K562 (cell line): ENCODE results near the gene MYO1A. TPM values are rescaled to one million over a fixed set of nuclear protein-coding genes. Genes with fewer than 3 reads are reported as not detected.
"Not testable (repeated sequence)": the region's sequence is repeated elsewhere in the genome, so short reads cannot be mapped to it uniquely, and the experiment has no call there.

ENCODE experiments used
- ATAC-seq: fragments of 200-7000 bp; cut with Tn5 transposase; 3 replicates; pipeline ENCODE4 v1.9.1; 2020; ENCODE audit warnings: moderate library complexity
- BruUV-seq: library from RNA; stranded (reverse); fragments of 400-500 nt; replicated peaks from 2 replicates; lab custom pipeline; 2021; lab: Mats Ljungman, UMichigan
- CTCF ChIA-PET: fragments of 300-600 bp; formaldehyde crosslinking; extraction: SDS; loops from one replicate; lab custom pipeline; 2021; ENCODE audit warnings: low intra/inter-chr PET ratio; lab: Yijun Ruan, JAX
- POLR2A ChIA-PET: fragments of 300-600, 350-650 bp; sonication (Branson Sonifier 250); formaldehyde crosslinking; extraction: SDS; loops from one replicate; lab custom pipeline; 2021; ENCODE audit warnings: antibody characterized with exemption, inconsistent platforms; lab: Yijun Ruan, JAX
- DNase-seq, 4 experiments: peaks; one replicate each; pipeline versions ENCODE4 v3.0.0 to v3.0.0-alpha.2; 2011 to 2018; ENCODE audit warnings: low spot score in 3 of 4, mixed read lengths in 3 of 4; ENCODE audit errors: extremely low read depth in 1 of 4
- FAIRE-seq: peaks from 2 replicates; lab custom pipeline; 2011; peaks lifted over from hg19 to GRCh38; lab: Jason Lieb, UNC
- H2AFZ ChIP-seq: 2 replicates; pipeline ENCODE4 v1.6.0; 2011; ENCODE audit warnings: low read depth, low read length, control low read depth, inconsistent platforms
- H3K27ac ChIP-seq: fragments of 200-600 bp; 3 replicates; pipeline ENCODE4 v1.8.0; 2011; ENCODE audit warnings: low read depth, mild to moderate bottlenecking, control low read depth, inconsistent platforms, low read length, moderate library complexity, mixed read lengths; ENCODE audit errors: extremely low read depth
- H3K27me3 ChIP-seq, 2 experiments: fragments of 300-600 bp in 1 of 2; 2 replicates in 1 of 2; 3 replicates in 1 of 2; pipeline versions ENCODE4 v1.6.0 to v1.8.0; 2011; ENCODE audit warnings: inconsistent platforms in 2 of 2, low read length in 2 of 2, mild to moderate bottlenecking in 1 of 2, mixed read lengths in 1 of 2, moderate library complexity in 1 of 2; ENCODE audit not compliant: control insufficient read depth in 2 of 2, insufficient read depth in 2 of 2
- H3K36me3 ChIP-seq: fragments of 300-600 bp; 3 replicates; pipeline ENCODE4 v1.8.0; 2011; ENCODE audit warnings: mild to moderate bottlenecking, low read length, inconsistent platforms; ENCODE audit not compliant: control insufficient read depth, insufficient read depth
- H3K4me1 ChIP-seq, 2 experiments: fragments of 200-600 bp in 1 of 2; replicated peaks in 1 of 2; 2 replicates in 1 of 2; 3 replicates in 1 of 2; pipeline versions ENCODE4 v1.5.1 to v1.8.0; 2011; ENCODE audit warnings: inconsistent platforms in 2 of 2, low read length in 2 of 2, mild to moderate bottlenecking in 1 of 2, mixed read lengths in 1 of 2, moderate library complexity in 1 of 2; ENCODE audit not compliant: control insufficient read depth in 2 of 2, insufficient read depth in 2 of 2
- H3K4me2 ChIP-seq: 2 replicates; pipeline ENCODE4 v1.6.1; 2011; ENCODE audit warnings: low read length, control low read depth, inconsistent platforms, mixed read lengths; ENCODE audit not compliant: insufficient read depth
- H3K4me3 ChIP-seq: fragments of 200-600 bp; sonication (generic), shearing (Covaris generic); 2 replicates; pipeline ENCODE4 v1.5.1; 2016; ENCODE audit warnings: control low read depth, inconsistent platforms
- H3K79me2 ChIP-seq: fragments of 200-600 bp; 3 replicates; pipeline ENCODE4 v1.8.0; 2011; ENCODE audit warnings: low read length, inconsistent platforms; ENCODE audit not compliant: control insufficient read depth, insufficient read depth
- H3K9ac ChIP-seq, 2 experiments: 2 replicates each; pipeline versions ENCODE4 v1.6.0 to v1.6.1; 2011; ENCODE audit warnings: low read depth in 2 of 2, low read length in 2 of 2, control low read depth in 1 of 2, inconsistent platforms in 1 of 2, mild to moderate bottlenecking in 1 of 2, mixed read lengths in 1 of 2; ENCODE audit not compliant: insufficient read depth in 1 of 2
- H3K9me1 ChIP-seq: one replicate; pipeline ENCODE4 v1.6.0; 2011; ENCODE audit warnings: inconsistent platforms, mild to moderate bottlenecking, low read length, moderate library complexity; ENCODE audit not compliant: control insufficient read depth, insufficient read depth
- H3K9me3 ChIP-seq: replicated peaks from 2 replicates; pipeline ENCODE4 v1.5.1; 2011; ENCODE audit warnings: low read depth, low read length, inconsistent platforms; ENCODE audit not compliant: control insufficient read depth, insufficient read depth
- H4K20me1 ChIP-seq: replicated peaks from 2 replicates; pipeline ENCODE4 v1.6.1; 2011; ENCODE audit warnings: low read length, inconsistent platforms, mixed read lengths; ENCODE audit not compliant: control insufficient read depth, insufficient read depth
- AFF1 ChIP-seq, 2 experiments: fragments of 450-650 bp; IDR thresholded peaks; 2 replicates each; pipeline ENCODE4 v1.6.1; 2018; ENCODE audit warnings: mild to moderate bottlenecking in 2 of 2, low read depth in 1 of 2; ENCODE audit not compliant: partially characterized antibody in 2 of 2
- WGBS: fragments of 100-300 bp; shearing (Covaris generic); methylation state at CpG from one replicate; pipeline ENCODE4 v1.1.6; 2016; ENCODE audit warnings: low coverage, mixed read lengths; ENCODE audit not compliant: insufficient coverage; ENCODE audit errors: missing lambda C conversion rate; 5-methylcytosine and 5-hydroxymethylcytosine counted together
- in situ Hi-C: fragments of 300-500 bp; cut with MboI; formaldehyde crosslinking; loops from 4 replicates; pipeline ENCODE4 v1.15.0; 2018; ENCODE audit warnings: inconsistent platforms, mixed read lengths
- intact Hi-C: fragments of 100-400 bp; cut with micrococcal nuclease; formaldehyde crosslinking; loops from 2 replicates; pipeline ENCODE4 v1.14.2; 2022
- polyA plus RNA-seq, 8 experiments: library from polyadenylated mRNA; depleted of rRNA in 4 of 8; stranded (reverse) in 5 of 8; unstranded in 3 of 8; fragments of >200 nt; fragmentation: Nextera tagmentation in 2 of 8; fragmentation: Illumina TruSeq in 1 of 8; extraction: Ambion mirVana in 2 of 8; extraction: Trizol in 1 of 8; gene quantifications; 2 replicates each; pipeline versions ENCODE4 v1.2.1 to v1.2.3, GENCODE V29; 2011 to 2014; ENCODE audit warnings: inconsistent platforms in 1 of 8, missing spikeins in 1 of 8
- total RNA-seq, 7 experiments: library from RNA; depleted of rRNA in 6 of 7; stranded (reverse); fragments of >200 nt in 6 of 7; fragmentation: Illumina TruSeq in 2 of 7; extraction: Trizol in 2 of 7; gene quantifications; 2 replicates each; pipeline versions ENCODE4 v1.2.1 to v1.2.3, GENCODE V29; 2011 to 2021; ENCODE audit warnings: low replicate concordance in 1 of 7

The MYO1A gene
- total and polyA plus RNA-seq, 9 of the 15 experiments (the other 6 are each of a cell fraction or from before 2014, with no cell fraction given), result 0.03 to 0.29 (median 0.14) TPM; not detected in 2

- not testable (repeated sequence) for FAIRE-seq, H3K4me2 ChIP-seq, DNase-seq, H3K9me1 ChIP-seq, ATAC-seq, H2AFZ ChIP-seq
- WGBS, result 88% methylated on average over 4 of the region's 4 CpGs
- peak in 1 of 2 experiments; percentile 98 for TF ChIP-seq AFF1 (IDR thresholded peaks at IDR 0.05; ENCODE audit: low read depth in 1 of 2, partially characterized antibody in 2 of 2)
- TF ChIP-seq, all 486 proteins: peak for 1; not testable (repeated sequence) for 485
- H3K79me2 ChIP-seq, H3K27ac ChIP-seq, CTCF ChIA-PET, intact Hi-C loops, H3K27me3 ChIP-seq, H4K20me1 ChIP-seq, H3K9ac ChIP-seq, H3K4me3 ChIP-seq, H3K4me1 ChIP-seq, BruUV-seq, H3K9me3 ChIP-seq: not testable (repeated sequence)
- peaks cover 31% of the 10 kb centered on the region; the same call in 2 of the 3 replicates for H3K36me3 ChIP-seq
- POLR2A ChIA-PET, result interaction anchor here (0.5 kb wide), 1 partner anchor 136 kb away, joined by 3 read pairs; no protein-coding TSS in a partner anchor
- in situ Hi-C loops, result loop anchor here (5.0 kb wide), 1 partner anchor 42 kb away; no protein-coding TSS in a partner anchor
Observed at GRCh38 chr12:57053901-57054300, 4.0 kb upstream of the MYO1A start.
